HL-60 (cell line): ENCODE measurements around the gene RNF144A.
A peak's percentile ranks its signal among the peaks of the same experiment; 100 is the strongest.

Source experiments
- DNase-seq, 2 experiments: peaks; one replicate each; pipeline ENCODE4 v3.0.0-alpha.2; 2010 to 2020; ENCODE audit warnings: low read depth in 1 of 2, low spot score in 1 of 2
- H3K27ac ChIP-seq: fragments of 250-450 bp; sonication (Bioruptor Pico); replicated peaks from 2 replicates; pipeline ENCODE4 v1.5.1; 2020; ENCODE audit warnings: mild to moderate bottlenecking, moderate library complexity
- H3K27me3 ChIP-seq: fragments of 250-450 bp; sonication (Bioruptor Pico); 2 replicates; pipeline ENCODE4 v1.5.1; 2021; ENCODE audit warnings: mild to moderate bottlenecking, moderate library complexity; ENCODE audit not compliant: insufficient read depth, poor library complexity, severe bottlenecking
- H3K4me3 ChIP-seq: replicated peaks from 2 replicates; pipeline ENCODE4 v1.5.1; 2011; ENCODE audit warnings: mild to moderate bottlenecking, control low read depth, low read length; ENCODE audit not compliant: insufficient read depth
- GABPA ChIP-seq: IDR thresholded peaks from 2 replicates; pipeline ENCODE4 v1.6.1; 2012; ENCODE audit warnings: low read depth
- POLR2AphosphoS5 ChIP-seq: IDR thresholded peaks from 2 replicates; pipeline ENCODE4 v1.6.1; 2012; ENCODE audit warnings: low read depth
- SPI1 ChIP-seq: IDR thresholded peaks from 2 replicates; pipeline ENCODE4 v1.6.1; 2012; ENCODE audit warnings: low read depth, mild to moderate bottlenecking, borderline replicate concordance
- TF ChIP-seq, protein P1 (sequence below): IDR thresholded peaks from one replicate; pipeline ENCODE4 v1.5.1; 2011; ENCODE audit warnings: low read length, control low read depth, inconsistent platforms; ENCODE audit not compliant: insufficient read depth
- TF ChIP-seq, protein P2 (sequence below): IDR thresholded peaks from 2 replicates; pipeline ENCODE4 v1.6.1; 2012; ENCODE audit warnings: low read depth; ENCODE audit not compliant: insufficient replicate concordance

Gene RNF144A

DNA sequence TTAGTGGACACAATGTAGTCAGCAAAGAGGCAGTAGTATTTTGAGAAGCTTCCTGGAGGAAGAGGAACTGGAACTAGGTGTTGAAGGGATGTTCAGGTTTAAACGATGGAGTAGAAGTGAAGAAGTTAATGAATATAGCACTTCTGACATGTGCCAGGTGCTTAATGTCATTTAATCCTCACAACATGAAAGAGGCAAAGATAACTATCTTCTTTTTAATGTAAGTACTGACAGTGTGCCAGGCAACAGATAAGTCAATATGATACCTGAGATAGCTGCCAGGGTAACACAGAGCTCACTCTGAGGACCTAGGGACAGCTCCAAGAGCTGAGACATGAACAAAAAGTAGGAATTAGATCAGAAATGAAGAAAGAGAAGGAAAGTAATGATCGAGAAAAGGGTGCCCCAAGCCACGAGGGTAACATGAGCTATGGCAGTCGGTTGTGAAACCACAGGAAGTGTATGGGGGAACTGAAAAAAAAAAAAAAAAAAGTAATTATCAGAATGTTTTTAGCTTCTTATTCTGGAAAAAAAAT lies 140.7 kb downstream of the RNF144A start:
- no peak overlapping the region for H3K4me3 ChIP-seq
- DNase-seq = peak in 1 of 2 experiments; percentile 61
- H3K27ac ChIP-seq = peak overlapping the region; percentile 65

DNA sequence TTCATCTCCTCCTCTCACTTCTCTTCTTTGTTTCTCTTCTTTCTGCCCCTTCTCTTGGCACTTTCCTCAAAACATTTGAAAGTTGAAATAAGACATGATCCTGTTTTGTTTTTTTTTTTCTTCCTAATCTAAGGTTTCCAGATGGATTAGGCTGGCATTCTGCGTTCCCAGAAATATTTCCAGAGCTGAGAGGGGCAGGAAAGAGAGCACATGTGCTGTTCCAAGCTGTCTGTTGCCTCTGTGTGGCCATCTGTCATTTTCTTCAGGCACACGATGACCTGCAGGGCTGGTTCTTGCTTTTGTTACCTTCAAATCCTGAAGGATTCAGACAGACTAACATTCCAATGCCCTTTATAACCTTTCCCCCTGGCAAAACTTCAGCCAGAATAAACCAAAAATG lies 142.9 kb downstream of the RNF144A start:
- Histone ChIP-seq H3K27me3 (no peaks in the 10 kb centered on the region), H3K27ac (no peak overlapping the region), H3K4me3 (no peak overlapping the region)
- no peak for DNase-seq
- no peak for TF ChIP-seq SPI1
- TF ChIP-seq, protein P1, sequence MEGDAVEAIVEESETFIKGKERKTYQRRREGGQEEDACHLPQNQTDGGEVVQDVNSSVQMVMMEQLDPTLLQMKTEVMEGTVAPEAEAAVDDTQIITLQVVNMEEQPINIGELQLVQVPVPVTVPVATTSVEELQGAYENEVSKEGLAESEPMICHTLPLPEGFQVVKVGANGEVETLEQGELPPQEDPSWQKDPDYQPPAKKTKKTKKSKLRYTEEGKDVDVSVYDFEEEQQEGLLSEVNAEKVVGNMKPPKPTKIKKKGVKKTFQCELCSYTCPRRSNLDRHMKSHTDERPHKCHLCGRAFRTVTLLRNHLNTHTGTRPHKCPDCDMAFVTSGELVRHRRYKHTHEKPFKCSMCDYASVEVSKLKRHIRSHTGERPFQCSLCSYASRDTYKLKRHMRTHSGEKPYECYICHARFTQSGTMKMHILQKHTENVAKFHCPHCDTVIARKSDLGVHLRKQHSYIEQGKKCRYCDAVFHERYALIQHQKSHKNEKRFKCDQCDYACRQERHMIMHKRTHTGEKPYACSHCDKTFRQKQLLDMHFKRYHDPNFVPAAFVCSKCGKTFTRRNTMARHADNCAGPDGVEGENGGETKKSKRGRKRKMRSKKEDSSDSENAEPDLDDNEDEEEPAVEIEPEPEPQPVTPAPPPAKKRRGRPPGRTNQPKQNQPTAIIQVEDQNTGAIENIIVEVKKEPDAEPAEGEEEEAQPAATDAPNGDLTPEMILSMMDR = no peak
- TF ChIP-seq GABPA = no peak
- TF ChIP-seq POLR2AphosphoS5 = no peak
- TF ChIP-seq, protein P2, sequence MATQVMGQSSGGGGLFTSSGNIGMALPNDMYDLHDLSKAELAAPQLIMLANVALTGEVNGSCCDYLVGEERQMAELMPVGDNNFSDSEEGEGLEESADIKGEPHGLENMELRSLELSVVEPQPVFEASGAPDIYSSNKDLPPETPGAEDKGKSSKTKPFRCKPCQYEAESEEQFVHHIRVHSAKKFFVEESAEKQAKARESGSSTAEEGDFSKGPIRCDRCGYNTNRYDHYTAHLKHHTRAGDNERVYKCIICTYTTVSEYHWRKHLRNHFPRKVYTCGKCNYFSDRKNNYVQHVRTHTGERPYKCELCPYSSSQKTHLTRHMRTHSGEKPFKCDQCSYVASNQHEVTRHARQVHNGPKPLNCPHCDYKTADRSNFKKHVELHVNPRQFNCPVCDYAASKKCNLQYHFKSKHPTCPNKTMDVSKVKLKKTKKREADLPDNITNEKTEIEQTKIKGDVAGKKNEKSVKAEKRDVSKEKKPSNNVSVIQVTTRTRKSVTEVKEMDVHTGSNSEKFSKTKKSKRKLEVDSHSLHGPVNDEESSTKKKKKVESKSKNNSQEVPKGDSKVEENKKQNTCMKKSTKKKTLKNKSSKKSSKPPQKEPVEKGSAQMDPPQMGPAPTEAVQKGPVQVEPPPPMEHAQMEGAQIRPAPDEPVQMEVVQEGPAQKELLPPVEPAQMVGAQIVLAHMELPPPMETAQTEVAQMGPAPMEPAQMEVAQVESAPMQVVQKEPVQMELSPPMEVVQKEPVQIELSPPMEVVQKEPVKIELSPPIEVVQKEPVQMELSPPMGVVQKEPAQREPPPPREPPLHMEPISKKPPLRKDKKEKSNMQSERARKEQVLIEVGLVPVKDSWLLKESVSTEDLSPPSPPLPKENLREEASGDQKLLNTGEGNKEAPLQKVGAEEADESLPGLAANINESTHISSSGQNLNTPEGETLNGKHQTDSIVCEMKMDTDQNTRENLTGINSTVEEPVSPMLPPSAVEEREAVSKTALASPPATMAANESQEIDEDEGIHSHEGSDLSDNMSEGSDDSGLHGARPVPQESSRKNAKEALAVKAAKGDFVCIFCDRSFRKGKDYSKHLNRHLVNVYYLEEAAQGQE = no peak

More for the DNA sequence above, 140.7 kb downstream of the RNF144A start:
- TF ChIP-seq, protein P2 = peak; percentile 13
- TF ChIP-seq POLR2AphosphoS5 = no peak
- TF ChIP-seq SPI1 = peak; percentile 46; the same call in 1 of the 2 replicates
- no peaks in the 10 kb centered on the region for H3K27me3 ChIP-seq

DNA sequence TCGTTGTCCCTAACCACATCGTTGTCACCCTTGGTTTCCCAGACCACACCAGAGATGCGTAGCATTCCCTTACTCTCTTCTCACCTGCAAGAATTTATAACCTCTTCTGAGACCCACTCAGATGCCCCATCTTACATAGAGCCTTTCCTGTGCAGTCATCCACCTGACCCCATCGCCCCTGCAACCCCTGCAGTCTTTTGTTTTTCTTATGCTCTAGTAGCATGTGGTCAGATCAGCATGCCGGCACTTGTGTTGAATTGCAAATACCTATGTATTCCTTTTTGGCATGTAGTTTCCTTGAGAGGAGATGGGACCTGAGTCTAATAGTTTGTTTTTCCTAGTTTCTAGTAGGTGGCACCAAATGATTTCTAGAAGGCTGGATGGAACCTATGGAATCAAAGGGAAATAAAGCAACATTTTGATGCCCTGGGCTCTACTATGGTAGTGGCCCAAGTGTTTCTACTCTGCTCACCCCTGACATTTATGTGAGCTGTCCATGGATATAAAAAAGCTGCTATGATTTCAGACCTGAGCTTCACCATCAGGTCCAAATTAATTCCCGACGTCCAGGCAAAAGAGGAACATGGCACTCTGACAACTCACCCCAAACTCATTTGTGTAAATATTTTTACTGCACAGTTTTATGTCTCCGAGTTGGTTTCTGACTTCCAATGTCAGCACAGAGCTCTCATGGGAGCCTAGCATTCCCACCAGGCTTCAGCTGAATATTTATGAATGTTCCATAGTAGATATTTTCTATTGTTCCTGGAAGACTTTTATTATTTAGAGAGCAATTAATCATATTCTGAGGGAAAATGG lies 143.6 kb downstream of the RNF144A start:
- Histone ChIP-seq H3K27ac (no peak overlapping the region), H3K4me3 (no peak overlapping the region), H3K27me3 (no peaks in the 10 kb centered on the region)
- DNase-seq = no peak
- TF ChIP-seq SPI1 = no peak
- TF ChIP-seq, protein P2 = no peak
- TF ChIP-seq, protein P1 = no peak
- TF ChIP-seq POLR2AphosphoS5 = no peak
- TF ChIP-seq GABPA = no peak
